ENCODE results near the gene C3orf18. TPM values are rescaled to one million over a fixed set of nuclear protein-coding genes. Genes with fewer than 3 reads are reported as not detected.
A peak's percentile ranks its signal among the peaks of the same experiment; 100 is the strongest.

C3orf18 gene
- total RNA-seq, 2 experiments from 2014 or later = 53.2 to 58.4 TPM

- Mint-ChIP-seq H3K9me3 (no peaks in the 10 kb centered on the region), H3K4me3 (peak overlapping the region; percentile 97), H3K27ac (peak overlapping the region; percentile 100), H3K4me1 (peaks cover 78% of the 10 kb centered on the region), H3K27me3 (no peaks in the 10 kb centered on the region), H3K36me3 (peaks cover 42% of the 10 kb centered on the region)
- ATAC-seq (ENCODE audit: low read depth) (no peak), DNase-seq (peak; percentile 58)
- POLR2A ChIA-PET = interaction anchor here (18.1 to 25.9 kb wide), 4 partner anchors 10 to 262 kb away, joined by 439 to 3572 read pairs (median 1167); partner anchors contain the start of genes C3orf18, CISH, HEMK1 and MAPKAPK3
Measured at GRCh38 chr3:50600141-50600753, 32.7 kb upstream of the C3orf18 start.

GRCh38 chr3:50599716-50600118 is 32.2 kb upstream of the C3orf18 start:
- H3K4me3 Mint-ChIP-seq = peak overlapping the region; percentile 97

GRCh38 chr3:50599115-50599715 is 31.7 kb upstream of the C3orf18 start:
- H3K27ac Mint-ChIP-seq = peak overlapping the region; percentile 100
- H3K4me3 Mint-ChIP-seq = peak overlapping the region; percentile 8
- no peaks in the 10 kb centered on the region for H3K27me3 Mint-ChIP-seq
- H3K9me3 Mint-ChIP-seq = no peaks in the 10 kb centered on the region
- DNase-seq (no peak), ATAC-seq (ENCODE audit: low read depth) (no peak)
- POLR2A ChIA-PET = interaction anchor here (18.4 to 25.9 kb wide), 3 partner anchors 9 to 28 kb away, joined by 896 to 3572 read pairs (median 1438); partner anchors contain the start of genes C3orf18, CISH, HEMK1 and MAPKAPK3
- H3K4me1 Mint-ChIP-seq = peaks cover 81% of the 10 kb centered on the region
- peaks cover 31% of the 10 kb centered on the region for H3K36me3 Mint-ChIP-seq

More at GRCh38 chr3:50599716-50600118, 32.2 kb upstream of the C3orf18 start:
- H3K4me1 Mint-ChIP-seq = peaks cover 79% of the 10 kb centered on the region
- no peak for ATAC-seq (ENCODE audit: low read depth)
- H3K27me3 Mint-ChIP-seq = no peaks in the 10 kb centered on the region
- H3K9me3 Mint-ChIP-seq = no peaks in the 10 kb centered on the region
- peaks cover 36% of the 10 kb centered on the region for H3K36me3 Mint-ChIP-seq
- peak overlapping the region; percentile 100 for H3K27ac Mint-ChIP-seq
- DNase-seq = no peak
- POLR2A ChIA-PET = interaction anchor here (18.4 to 25.9 kb wide), 3 partner anchors 10 to 28 kb away, joined by 896 to 3572 read pairs (median 1438); partner anchors contain the start of genes C3orf18, CISH, HEMK1 and MAPKAPK3

GRCh38 chr3:50594253-50594785 is 26.8 kb upstream of the C3orf18 start:
- ATAC-seq (ENCODE audit: low read depth) = no peak
- DNase-seq = no peak
- H3K9me3 Mint-ChIP-seq = no peaks in the 10 kb centered on the region
- peaks cover 72% of the 10 kb centered on the region for H3K4me1 Mint-ChIP-seq
- H3K27ac Mint-ChIP-seq = peak overlapping the region; percentile 94
- H3K27me3 Mint-ChIP-seq = no peaks in the 10 kb centered on the region
- POLR2A ChIA-PET = interaction anchor here (0.8 to 11.1 kb wide), 4 partner anchors 14 to 257 kb away, joined by 3 to 1438 read pairs (median 480); partner anchors contain the start of genes C3orf18, CISH, HEMK1 and MAPKAPK3
- peak overlapping the region; percentile 15 for H3K4me3 Mint-ChIP-seq
- peaks cover 10% of the 10 kb centered on the region for H3K36me3 Mint-ChIP-seq

- no peak for DNase-seq
- peak overlapping the region; percentile 57 for H3K4me3 Mint-ChIP-seq
- no peak for ATAC-seq (ENCODE audit: low read depth)
Measured at GRCh38 chr3:50592568-50592967, 25.0 kb upstream of the C3orf18 start.

GRCh38 chr3:50591196-50591741 is 23.7 kb upstream of the C3orf18 start:
- H3K36me3 Mint-ChIP-seq = peaks cover 9% of the 10 kb centered on the region
- DNase-seq (peak; percentile 66), ATAC-seq (ENCODE audit: low read depth) (peak; percentile 15)
- H3K9me3 Mint-ChIP-seq = no peaks in the 10 kb centered on the region
- peak overlapping the region; percentile 94 for H3K27ac Mint-ChIP-seq
- H3K4me1 Mint-ChIP-seq = peaks cover 87% of the 10 kb centered on the region
- H3K4me3 Mint-ChIP-seq = peak overlapping the region; percentile 74
- POLR2A ChIA-PET = interaction anchor here (0.7 to 11.1 kb wide), 9 partner anchors 17 to 794 kb away, joined by 3 to 1438 read pairs (median 6); partner anchors contain the start of genes C3orf18, CISH, HEMK1 and MANF
- no peaks in the 10 kb centered on the region for H3K27me3 Mint-ChIP-seq

More at GRCh38 chr3:50592568-50592967, 25.0 kb upstream of the C3orf18 start:
- H3K9me3 Mint-ChIP-seq = no peaks in the 10 kb centered on the region
- POLR2A ChIA-PET = interaction anchor here (0.6 to 11.1 kb wide), 6 partner anchors 16 to 793 kb away, joined by 3 to 1438 read pairs (median 6); partner anchors contain the start of genes C3orf18, CISH, HEMK1 and MANF
- no peaks in the 10 kb centered on the region for H3K27me3 Mint-ChIP-seq
- peak overlapping the region; percentile 94 for H3K27ac Mint-ChIP-seq
- peaks cover 76% of the 10 kb centered on the region for H3K4me1 Mint-ChIP-seq
- peaks cover 2% of the 10 kb centered on the region for H3K36me3 Mint-ChIP-seq

- POLR2A ChIA-PET = interaction anchor here (1.0 to 11.1 kb wide), 3 partner anchors 15 to 296 kb away, joined by 3 to 1438 read pairs (median 958); partner anchors contain the start of genes C3orf18, CISH, HEMK1 and MAPKAPK3
- Mint-ChIP-seq H3K27ac (peak overlapping the region; percentile 94), H3K4me1 (peaks cover 82% of the 10 kb centered on the region), H3K4me3 (peak overlapping the region; percentile 51), H3K27me3 (no peaks in the 10 kb centered on the region), H3K36me3 (peaks cover 20% of the 10 kb centered on the region), H3K9me3 (no peaks in the 10 kb centered on the region)
- DNase-seq (no peak), ATAC-seq (ENCODE audit: low read depth) (no peak)
Measured at GRCh38 chr3:50588759-50589433, 21.3 kb upstream of the C3orf18 start.

GRCh38 chr3:50587806-50588758 is 20.5 kb upstream of the C3orf18 start:
- Mint-ChIP-seq H3K4me1 (peaks cover 81% of the 10 kb centered on the region), H3K27ac (peak overlapping the region; percentile 94), H3K36me3 (peaks cover 27% of the 10 kb centered on the region), H3K27me3 (no peaks in the 10 kb centered on the region), H3K9me3 (no peaks in the 10 kb centered on the region), H3K4me3 (peak overlapping the region; percentile 51)
- POLR2A ChIA-PET = interaction anchor here (1.0 to 11.1 kb wide), 3 partner anchors 14 to 295 kb away, joined by 3 to 1438 read pairs (median 958); partner anchors contain the start of genes C3orf18, CISH, HEMK1 and MAPKAPK3
- DNase-seq (peak; percentile 69), ATAC-seq (ENCODE audit: low read depth) (peak; percentile 30)

GRCh38 chr3:50587373-50587772 is 19.8 kb upstream of the C3orf18 start:
- ATAC-seq (ENCODE audit: low read depth) (no peak), DNase-seq (no peak)
- peak overlapping the region; percentile 94 for H3K27ac Mint-ChIP-seq
- peaks cover 79% of the 10 kb centered on the region for H3K4me1 Mint-ChIP-seq
- H3K9me3 Mint-ChIP-seq = no peaks in the 10 kb centered on the region
- no peaks in the 10 kb centered on the region for H3K27me3 Mint-ChIP-seq
- H3K4me3 Mint-ChIP-seq = peak overlapping the region; percentile 20
- peaks cover 31% of the 10 kb centered on the region for H3K36me3 Mint-ChIP-seq
- POLR2A ChIA-PET = interaction anchor here (0.7 to 11.1 kb wide), 3 partner anchors 13 to 238 kb away, joined by 4 to 1438 read pairs (median 958); partner anchors contain the start of genes C3orf18, CISH, HEMK1 and MAPKAPK3

GRCh38 chr3:50586763-50587070 is 19.2 kb upstream of the C3orf18 start:
- Mint-ChIP-seq H3K4me3 (no peak overlapping the region), H3K27me3 (no peaks in the 10 kb centered on the region), H3K36me3 (peaks cover 34% of the 10 kb centered on the region), H3K4me1 (peaks cover 77% of the 10 kb centered on the region), H3K9me3 (no peaks in the 10 kb centered on the region), H3K27ac (peak overlapping the region; percentile 94)
- no peak for DNase-seq
- ATAC-seq (ENCODE audit: low read depth) = no peak
- POLR2A ChIA-PET = interaction anchor here (0.7 to 11.1 kb wide), 4 partner anchors 13 to 246 kb away, joined by 4 to 1438 read pairs (median 482); partner anchors contain the start of genes C3orf18, CISH, HEMK1 and MAPKAPK3

GRCh38 chr3:50585919-50586762 is 18.6 kb upstream of the C3orf18 start:
- no peak for ATAC-seq (ENCODE audit: low read depth)
- no peaks in the 10 kb centered on the region for H3K9me3 Mint-ChIP-seq
- no peak overlapping the region for H3K4me3 Mint-ChIP-seq
- peaks cover 75% of the 10 kb centered on the region for H3K4me1 Mint-ChIP-seq
- H3K27ac Mint-ChIP-seq = peak overlapping the region; percentile 94
- peaks cover 40% of the 10 kb centered on the region for H3K36me3 Mint-ChIP-seq
- no peak for DNase-seq
- POLR2A ChIA-PET = interaction anchor here (1.3 to 11.1 kb wide), 3 partner anchors 12 to 245 kb away, joined by 5 to 1438 read pairs (median 958); partner anchors contain the start of genes C3orf18, CISH, HEMK1 and MAPKAPK3
- no peaks in the 10 kb centered on the region for H3K27me3 Mint-ChIP-seq
